ENCODE measurements around the gene ZNF516. TPM values are rescaled to one million over a fixed set of nuclear protein-coding genes. Genes with fewer than 3 reads are reported as not detected.

The ZNF516 gene
- total RNA-seq, 1 donor from 2014 or later = 28.0 TPM

DNA sequence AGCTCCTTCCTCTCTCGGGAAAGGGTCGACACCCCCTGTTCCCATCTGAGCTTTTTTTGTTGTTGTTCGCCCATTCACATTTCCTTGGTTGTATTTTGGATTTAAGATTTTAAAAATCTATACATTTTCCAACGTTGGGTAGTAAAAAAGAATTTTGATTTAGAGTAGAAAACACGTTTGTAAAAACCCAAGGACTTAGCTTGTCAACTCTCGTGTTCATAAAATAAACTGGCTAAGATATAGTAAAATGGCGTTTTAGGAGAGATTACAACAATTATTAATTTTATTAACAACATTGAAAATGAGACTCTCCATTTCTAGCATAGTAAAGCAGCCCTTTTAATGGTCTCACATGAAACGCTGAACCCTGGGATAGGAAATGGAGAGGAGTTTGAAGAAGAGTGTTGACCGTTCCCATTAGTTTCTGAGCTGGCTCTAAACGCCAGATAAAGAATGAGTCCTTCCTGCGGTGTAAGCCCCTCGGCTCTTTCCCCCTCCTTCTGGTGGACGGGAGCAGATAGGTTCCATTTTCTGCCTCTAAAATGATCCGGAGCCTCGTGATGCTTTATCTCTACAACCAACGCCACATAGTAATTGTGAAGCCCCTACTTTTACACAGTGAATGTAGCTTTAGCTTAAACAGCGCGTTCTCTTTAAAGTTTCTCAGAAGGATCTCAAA lies 24.0 kb upstream of the ZNF516 start:
- Histone ChIP-seq H3K4me3 (peak overlapping the region; percentile 43), H3K4me1 (no peaks in the 10 kb centered on the region), H3K36me3 (no peaks in the 10 kb centered on the region), H3K27me3 (peaks cover 24% of the 10 kb centered on the region), H3K9me3 (no peaks in the 10 kb centered on the region), H3K27ac (peak overlapping the region; percentile 42)
- intact Hi-C loops (cut with DNase I) = no loop called here
- no peak for ATAC-seq
- no peak for TF ChIP-seq CTCF (IDR thresholded peaks at IDR 0.05)
- no peak for DNase-seq

DNA sequence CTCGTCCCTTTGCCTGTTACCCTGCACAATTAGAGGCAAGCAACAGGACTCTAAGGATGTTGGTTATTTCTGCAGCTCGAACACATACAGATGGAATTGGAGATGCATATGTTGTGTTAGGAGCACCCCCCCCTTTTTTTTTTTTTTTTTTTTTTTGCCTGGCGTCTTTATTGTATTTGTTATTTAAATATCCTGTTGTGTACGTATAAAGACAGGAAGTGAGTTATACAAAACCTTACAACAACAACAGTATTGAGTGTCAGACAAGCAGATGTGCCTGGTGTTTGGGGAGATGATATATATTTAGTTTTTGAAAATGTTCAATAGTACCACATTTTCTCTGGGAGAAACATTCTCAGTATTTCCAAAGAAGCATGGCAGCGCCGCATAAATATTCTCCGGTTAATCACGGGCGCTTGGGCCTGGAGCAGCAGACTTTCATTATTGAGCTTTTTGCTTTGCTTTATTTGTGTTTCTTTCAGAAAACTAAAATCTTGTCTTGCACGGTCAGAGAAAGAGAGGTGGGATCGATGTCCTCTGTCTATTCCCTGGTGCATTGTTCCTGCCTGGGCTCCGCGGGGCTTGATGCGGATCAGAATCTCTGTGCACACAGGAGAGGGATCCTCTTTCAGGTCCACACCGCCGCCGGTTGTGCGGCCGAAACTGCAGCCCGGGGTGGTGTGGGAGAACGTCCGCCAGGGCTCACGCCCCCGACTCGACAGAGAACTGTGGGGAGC lies 23.2 kb upstream of the ZNF516 start:
- no peak for DNase-seq
- TF ChIP-seq CTCF (IDR thresholded peaks at IDR 0.05) = no peak
- no peaks in the 10 kb centered on the region for H3K4me1 ChIP-seq
- intact Hi-C loops (cut with DNase I) = no loop called here
- peaks cover 17% of the 10 kb centered on the region for H3K27me3 ChIP-seq
- peak overlapping the region; percentile 43 for H3K4me3 ChIP-seq
- no peaks in the 10 kb centered on the region for H3K36me3 ChIP-seq
- peak; percentile 64 for ATAC-seq
- peak overlapping the region; percentile 42 for H3K27ac ChIP-seq
- no peaks in the 10 kb centered on the region for H3K9me3 ChIP-seq

- intact Hi-C loops (cut with DNase I) = no loop called here
- no peak for TF ChIP-seq CTCF (IDR thresholded peaks at IDR 0.05)
These were observed 20.5 kb upstream of the ZNF516 start for GRCh38 chr18:76515576-76515975.

GRCh38 chr18:76514573-76514972 lies 19.5 kb upstream of the ZNF516 start:
- Histone ChIP-seq H3K4me1 (no peaks in the 10 kb centered on the region), H3K9me3 (no peaks in the 10 kb centered on the region), H3K4me3 (no peak overlapping the region), H3K36me3 (no peaks in the 10 kb centered on the region), H3K27ac (no peak overlapping the region), H3K27me3 (peaks cover 10% of the 10 kb centered on the region)
- no peak for ATAC-seq
- no peak for TF ChIP-seq CTCF (IDR thresholded peaks at IDR 0.05)
- intact Hi-C loops (cut with DNase I) = no loop called here
- DNase-seq = no peak

More at GRCh38 chr18:76515576-76515975, 20.5 kb upstream of the ZNF516 start:
- ATAC-seq (no peak), DNase-seq (no peak)
- Histone ChIP-seq H3K4me3 (no peak overlapping the region), H3K4me1 (no peaks in the 10 kb centered on the region), H3K27ac (no peak overlapping the region), H3K9me3 (no peaks in the 10 kb centered on the region), H3K27me3 (peaks cover 10% of the 10 kb centered on the region), H3K36me3 (no peaks in the 10 kb centered on the region)

- intact Hi-C loops (cut with DNase I) = no loop called here
- H3K4me1 ChIP-seq = no peaks in the 10 kb centered on the region
- H3K27ac ChIP-seq = no peak overlapping the region
- no peak overlapping the region for H3K4me3 ChIP-seq
- ATAC-seq (peak; percentile 49), DNase-seq (no peak)
- no peaks in the 10 kb centered on the region for H3K9me3 ChIP-seq
- TF ChIP-seq CTCF (IDR thresholded peaks at IDR 0.05) = no peak
- no peaks in the 10 kb centered on the region for H3K27me3 ChIP-seq
- H3K36me3 ChIP-seq = no peaks in the 10 kb centered on the region
These were observed 12.9 kb upstream of the ZNF516 start for GRCh38 chr18:76507830-76508385.

Data from upper lobe of right lung (tissue), 1 donor.